NCI-H2107 treated with DMSO at 0.1 percent for 48 hours (cell line): ENCODE data around the gene PPM1H.
"Not testable (repeated sequence)": the region's sequence is repeated elsewhere in the genome, so short reads cannot be mapped to it uniquely, and the experiment has no call there.

Experiments used
- DNase-seq: peaks from one replicate; lab custom pipeline; 2025; ENCODE audit not compliant: unreplicated experiment; lab: John Stamatoyannopoulos, UW

The PPM1H gene

GRCh38 chr12:62934799-62935674 is at the start of gene PPM1H:
Gene PPM1H, minus strand, starts transcription at chr12:62935150. Its CDS starts 414 bp downstream, at chr12:62934736.
- peak; percentile 88 for DNase-seq

- peak; percentile 25 for DNase-seq
Observed at GRCh38 chr12:62983594-62983993, 48.6 kb upstream of the PPM1H start.

GRCh38 chr12:62978768-62979167 is 43.8 kb upstream of the PPM1H start:
- no peak for DNase-seq

GRCh38 chr12:62977883-62978282 is 42.9 kb upstream of the PPM1H start:
- no peak for DNase-seq

- DNase-seq = peak; percentile 48
Observed at GRCh38 chr12:62977418-62977817, 42.5 kb upstream of the PPM1H start.

- no peak for DNase-seq
Observed at GRCh38 chr12:62976110-62976662, 41.2 kb upstream of the PPM1H start.

- DNase-seq = peak; percentile 29
Observed at GRCh38 chr12:62971769-62972525, 37.0 kb upstream of the PPM1H start.

GRCh38 chr12:62969695-62970094 is 34.7 kb upstream of the PPM1H start:
- DNase-seq = no peak

- DNase-seq = no peak
Observed at GRCh38 chr12:62967701-62968100, 32.8 kb upstream of the PPM1H start.

- DNase-seq = no peak
Observed at GRCh38 chr12:62966990-62967506, 32.1 kb upstream of the PPM1H start.

- DNase-seq = peak; percentile 9
Observed at GRCh38 chr12:62966446-62966989, 31.6 kb upstream of the PPM1H start.

GRCh38 chr12:62965700-62966099 is 30.8 kb upstream of the PPM1H start:
- not testable (repeated sequence) for DNase-seq

GRCh38 chr12:62965242-62965641 is 30.3 kb upstream of the PPM1H start:
- not testable (repeated sequence) for DNase-seq

- no peak for DNase-seq
Observed at GRCh38 chr12:62963486-62964041, 28.6 kb upstream of the PPM1H start.

GRCh38 chr12:62960324-62960723 is 25.4 kb upstream of the PPM1H start:
- DNase-seq = no peak

GRCh38 chr12:62959745-62960144 is 24.8 kb upstream of the PPM1H start:
- DNase-seq = no peak

- peak; percentile 60 for DNase-seq
Observed at GRCh38 chr12:62957233-62957953, 22.4 kb upstream of the PPM1H start.

- DNase-seq = no peak
Observed at GRCh38 chr12:62955678-62956077, 20.7 kb upstream of the PPM1H start.

GRCh38 chr12:62950317-62950716 is 15.4 kb upstream of the PPM1H start:
- no peak for DNase-seq

- no peak for DNase-seq
Observed at GRCh38 chr12:62948123-62948522, 13.2 kb upstream of the PPM1H start.
